Activated CD8-positive, alpha-beta T cell treated with anti-CD3 and anti-CD28 coated beads for 36 hours (primary cell): ENCODE measurements around the gene HAUS3. TPM values are rescaled to one million over a fixed set of nuclear protein-coding genes. Genes with fewer than 3 reads are reported as not detected.
"Not testable (repeated sequence)": the region's sequence is repeated elsewhere in the genome, so short reads cannot be mapped to it uniquely, and the experiment has no call there.

ENCODE experiments used
- ATAC-seq: fragments of 200-7000 bp; cut with Tn5 transposase; one replicate; pipeline ENCODE4 v1.10.0; 2021; ENCODE audit warnings: mild to moderate bottlenecking, moderate library complexity
- CTCF ChIA-PET: fragments of 350-600 bp; sonication (Branson Sonifier 250); formaldehyde crosslinking; loops from one replicate; lab custom pipeline; 2021; ENCODE audit warnings: antibody characterized with exemption; lab: Charles Lee
- POLR2A ChIA-PET: fragments of 350-600 bp; sonication (Branson Sonifier 250); formaldehyde crosslinking; loops from one replicate; lab custom pipeline; 2021; ENCODE audit warnings: antibody characterized with exemption; lab: Charles Lee
- DNase-seq: peaks from one replicate; pipeline ENCODE4 v3.0.0-alpha.2; 2020
- H3K27ac Mint-ChIP-seq: one replicate; pipeline ENCODE4 v1.8.0; 2021; ENCODE audit warnings: mild to moderate bottlenecking, mixed read lengths
- H3K27me3 Mint-ChIP-seq: one replicate; pipeline ENCODE4 v1.8.0; 2021; ENCODE audit warnings: mixed read lengths
- H3K36me3 Mint-ChIP-seq: one replicate; pipeline ENCODE4 v1.8.0; 2021; ENCODE audit warnings: low read depth, mixed read lengths
- H3K4me1 Mint-ChIP-seq: one replicate; pipeline ENCODE4 v1.8.0; 2021; ENCODE audit warnings: low read depth, mixed read lengths
- H3K4me3 Mint-ChIP-seq: one replicate; pipeline ENCODE4 v1.8.0; 2021; ENCODE audit warnings: mild to moderate bottlenecking, moderate library complexity, mixed read lengths
- H3K9me3 Mint-ChIP-seq: one replicate; pipeline ENCODE4 v1.8.0; 2021; ENCODE audit warnings: mixed read lengths
- intact Hi-C: fragments of 100-400 bp; cut with micrococcal nuclease; formaldehyde crosslinking; loops from one replicate; pipeline ENCODE4 v1.10.0; 2022
- total RNA-seq, 2 experiments: library from RNA; stranded (reverse); gene quantifications; one replicate each; pipeline ENCODE4 v1.2.3, GENCODE V29; 2021
- TF ChIP-seq, protein P1 (sequence below): fragments of 200-600 bp; IDR thresholded peaks from one replicate; pipeline ENCODE4 v1.8.0; 2022; ENCODE audit warnings: antibody characterized with exemption, mild to moderate bottlenecking

HAUS3 gene
- total RNA-seq, 2 experiments from 2014 or later: 18.4 to 19.5 TPM

DNA sequence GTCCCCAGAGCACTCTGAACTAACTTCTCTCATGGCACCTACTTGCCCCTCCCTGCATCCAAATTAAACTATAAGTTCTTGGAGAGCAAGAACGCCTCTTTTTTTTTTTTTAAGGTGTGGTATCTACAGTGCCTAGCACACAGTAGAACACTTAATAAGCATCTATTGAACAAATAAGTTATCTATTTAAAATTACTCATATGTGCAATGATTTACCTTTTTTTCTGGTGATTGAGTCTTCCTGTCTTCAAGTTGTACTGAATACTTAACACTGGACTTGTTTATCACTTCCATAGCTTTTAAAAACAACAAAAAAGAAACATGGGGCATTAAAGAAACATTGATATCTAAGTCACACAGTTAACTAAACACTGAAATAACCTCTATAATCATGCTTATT, 29.1 kb downstream of the HAUS3 start:
- intact Hi-C loops: loop anchor here (10.0 kb wide), 1 partner anchor 232 kb away; no protein-coding TSS in a partner anchor
- POLR2A ChIA-PET: interaction anchor here (0.7 kb wide), 1 partner anchor 29 kb away, joined by 4 read pairs; no protein-coding TSS in a partner anchor
- Mint-ChIP-seq H3K27ac (no peak overlapping the region), H3K4me1 (no peaks in the 10 kb centered on the region), H3K9me3 (no peaks in the 10 kb centered on the region), H3K27me3 (no peaks in the 10 kb centered on the region), H3K36me3 (no peaks in the 10 kb centered on the region), H3K4me3 (no peak overlapping the region)
- ATAC-seq (no peak), DNase-seq (no peak)
- CTCF ChIA-PET: no interaction called here
- TF ChIP-seq, protein P1, sequence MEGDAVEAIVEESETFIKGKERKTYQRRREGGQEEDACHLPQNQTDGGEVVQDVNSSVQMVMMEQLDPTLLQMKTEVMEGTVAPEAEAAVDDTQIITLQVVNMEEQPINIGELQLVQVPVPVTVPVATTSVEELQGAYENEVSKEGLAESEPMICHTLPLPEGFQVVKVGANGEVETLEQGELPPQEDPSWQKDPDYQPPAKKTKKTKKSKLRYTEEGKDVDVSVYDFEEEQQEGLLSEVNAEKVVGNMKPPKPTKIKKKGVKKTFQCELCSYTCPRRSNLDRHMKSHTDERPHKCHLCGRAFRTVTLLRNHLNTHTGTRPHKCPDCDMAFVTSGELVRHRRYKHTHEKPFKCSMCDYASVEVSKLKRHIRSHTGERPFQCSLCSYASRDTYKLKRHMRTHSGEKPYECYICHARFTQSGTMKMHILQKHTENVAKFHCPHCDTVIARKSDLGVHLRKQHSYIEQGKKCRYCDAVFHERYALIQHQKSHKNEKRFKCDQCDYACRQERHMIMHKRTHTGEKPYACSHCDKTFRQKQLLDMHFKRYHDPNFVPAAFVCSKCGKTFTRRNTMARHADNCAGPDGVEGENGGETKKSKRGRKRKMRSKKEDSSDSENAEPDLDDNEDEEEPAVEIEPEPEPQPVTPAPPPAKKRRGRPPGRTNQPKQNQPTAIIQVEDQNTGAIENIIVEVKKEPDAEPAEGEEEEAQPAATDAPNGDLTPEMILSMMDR: no peak

DNA sequence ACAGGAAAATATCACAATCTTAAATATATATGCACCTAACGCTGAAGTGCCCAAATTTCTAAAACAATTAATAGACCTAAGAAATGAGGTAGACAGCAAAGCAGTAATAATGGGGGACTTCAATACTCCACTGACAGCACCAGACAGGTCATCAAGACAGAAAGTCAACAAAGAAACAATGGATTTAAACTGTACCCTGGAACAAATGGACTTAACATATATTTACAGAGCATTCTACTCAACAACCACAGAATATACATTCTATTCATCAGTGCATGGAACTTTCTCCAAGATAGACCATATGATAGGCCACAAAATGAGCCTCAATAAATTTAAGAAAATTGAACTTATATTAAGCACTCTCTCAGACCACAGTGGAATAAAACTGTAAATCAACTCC, 39.1 kb downstream of the HAUS3 start:
- H3K4me1 Mint-ChIP-seq, intact Hi-C loops, H3K27me3 Mint-ChIP-seq, H3K4me3 Mint-ChIP-seq, H3K36me3 Mint-ChIP-seq, ATAC-seq, POLR2A ChIA-PET, H3K27ac Mint-ChIP-seq, H3K9me3 Mint-ChIP-seq, DNase-seq: not testable (repeated sequence)
- CTCF ChIA-PET: interaction anchor here (0.7 to 1.0 kb wide), 2 partner anchors 17 to 246 kb away, joined by 3 read pairs; no protein-coding TSS in a partner anchor

DNA sequence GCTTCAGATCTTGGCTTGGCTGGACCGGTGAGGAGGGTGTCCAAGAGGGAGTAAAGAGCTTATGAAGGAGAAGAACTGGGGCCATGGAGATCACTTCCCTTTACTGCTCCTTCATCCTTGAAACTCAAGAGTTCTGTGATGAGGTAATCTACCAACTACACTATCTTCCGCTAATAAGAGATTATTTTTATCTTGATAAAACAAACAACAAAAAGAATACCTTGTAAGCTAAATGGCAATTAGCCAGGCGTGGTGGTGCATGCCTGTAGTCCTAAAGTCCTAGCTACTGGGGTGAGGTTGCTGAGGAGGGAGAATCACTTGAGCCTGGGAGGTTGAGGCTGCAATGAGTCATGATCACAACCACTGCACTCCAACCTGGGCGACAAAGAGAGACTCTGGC, 47.4 kb downstream of the HAUS3 start:
- H3K27me3 Mint-ChIP-seq: no peaks in the 10 kb centered on the region
- no peak overlapping the region for H3K27ac Mint-ChIP-seq
- H3K4me3 Mint-ChIP-seq: no peak overlapping the region
- CTCF ChIA-PET: interaction anchor here (1.2 kb wide), 1 partner anchor 26 kb away, joined by 6 read pairs; no protein-coding TSS in a partner anchor
- H3K36me3 Mint-ChIP-seq: no peaks in the 10 kb centered on the region
- intact Hi-C loops: no loop called here
- DNase-seq: no peak
- POLR2A ChIA-PET: no interaction called here
- H3K4me1 Mint-ChIP-seq: no peaks in the 10 kb centered on the region
- TF ChIP-seq, protein P1: no peak
- H3K9me3 Mint-ChIP-seq: no peaks in the 10 kb centered on the region
- no peak for ATAC-seq

DNA sequence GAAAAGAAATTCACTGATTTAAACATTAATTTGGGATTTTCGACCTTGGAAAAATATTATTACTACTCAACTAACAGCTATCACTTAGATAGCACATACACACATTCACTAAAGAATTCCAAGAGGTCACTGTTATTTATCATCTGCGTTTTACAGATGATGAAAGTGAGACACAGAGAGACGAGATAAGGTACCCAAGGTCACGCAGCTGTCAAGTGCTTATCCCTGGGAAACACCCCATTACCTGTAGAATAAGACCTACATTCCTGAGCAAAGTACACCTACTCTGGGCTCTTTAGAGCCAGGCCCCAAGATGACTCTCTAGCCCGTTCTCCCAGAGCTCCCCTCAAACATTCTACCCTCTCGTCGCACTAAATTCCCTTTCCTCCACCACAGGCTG, 48.6 kb downstream of the HAUS3 start:
- POLR2A ChIA-PET: no interaction called here
- H3K9me3 Mint-ChIP-seq: no peaks in the 10 kb centered on the region

DNA sequence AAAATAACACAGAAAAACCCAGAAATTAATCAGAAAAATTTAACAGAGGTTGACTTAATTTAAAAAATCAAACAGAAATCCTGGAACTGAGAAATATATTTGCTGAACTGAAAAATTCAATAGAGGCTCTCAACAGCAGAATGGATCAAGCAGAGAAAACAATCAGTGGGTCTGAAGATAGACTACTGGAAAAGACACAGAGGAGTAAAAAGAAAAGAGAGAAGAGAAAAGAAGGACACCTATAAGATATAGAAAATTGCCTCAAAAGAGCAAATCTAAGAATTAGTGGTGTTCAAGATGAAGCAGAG, 55.1 kb downstream of the HAUS3 start:
- CTCF ChIA-PET: no interaction called here
- Mint-ChIP-seq H3K27me3 (no peaks in the 10 kb centered on the region), H3K9me3 (peaks cover 18% of the 10 kb centered on the region), H3K4me1 (no peaks in the 10 kb centered on the region), H3K27ac (no peak overlapping the region), H3K4me3 (no peak overlapping the region), H3K36me3 (peaks cover 12% of the 10 kb centered on the region)
- TF ChIP-seq, protein P1: no peak
- ATAC-seq (no peak), DNase-seq (no peak)
- intact Hi-C loops: no loop called here
- POLR2A ChIA-PET: no interaction called here

More for the DNA sequence above, 48.6 kb downstream of the HAUS3 start:
- no peak overlapping the region for H3K27ac Mint-ChIP-seq
- no peak for DNase-seq
- no peaks in the 10 kb centered on the region for H3K4me1 Mint-ChIP-seq
- H3K4me3 Mint-ChIP-seq: no peak overlapping the region
- no peaks in the 10 kb centered on the region for H3K27me3 Mint-ChIP-seq
- CTCF ChIA-PET: no interaction called here
- TF ChIP-seq, protein P1: no peak
- intact Hi-C loops: no loop called here
- H3K36me3 Mint-ChIP-seq: no peaks in the 10 kb centered on the region
- no peak for ATAC-seq
